Activated T-cell treated with anti-CD3 and anti-CD28 coated beads for 24 hours (primary cell): ENCODE measurements around the gene CD7.
A peak's percentile ranks its signal among the peaks of the same experiment; 100 is the strongest.

Experiments
- DNase-seq: peaks from one replicate; pipeline ENCODE4 v3.0.0-alpha.2; 2020; ENCODE audit warnings: low read depth

The CD7 gene

GRCh38 chr17:82298538-82299421 is 18.6 kb downstream of the CD7 start:
- DNase-seq, result no peak

GRCh38 chr17:82297714-82298537 is 19.5 kb downstream of the CD7 start:
- DNase-seq, result peak; percentile 88

GRCh38 chr17:82297280-82297713 is 20.1 kb downstream of the CD7 start:
- DNase-seq, result peak; percentile 82

GRCh38 chr17:82296511-82297279 is 20.7 kb downstream of the CD7 start:
- no peak for DNase-seq

GRCh38 chr17:82295472-82295814 is 22.0 kb downstream of the CD7 start:
- DNase-seq, result no peak

GRCh38 chr17:82294064-82294773 is 23.2 kb downstream of the CD7 start:
- DNase-seq, result no peak

GRCh38 chr17:82292251-82293154 is 24.9 kb downstream of the CD7 start:
- DNase-seq, result peak; percentile 90

- DNase-seq, result no peak
Measured at GRCh38 chr17:82291582-82292250, 25.7 kb downstream of the CD7 start.

- no peak for DNase-seq
Measured at GRCh38 chr17:82287868-82288801, 29.3 kb downstream of the CD7 start.

- DNase-seq, result no peak
Measured at GRCh38 chr17:82287013-82287867, 30.2 kb downstream of the CD7 start.

- no peak for DNase-seq
Measured at GRCh38 chr17:82285141-82285540, 32.3 kb downstream of the CD7 start.

GRCh38 chr17:82283208-82283749 is 34.1 kb downstream of the CD7 start:
- peak; percentile 51 for DNase-seq

GRCh38 chr17:82282239-82283207 is 34.9 kb downstream of the CD7 start:
- no peak for DNase-seq

GRCh38 chr17:82281502-82282238 is 35.7 kb downstream of the CD7 start:
- DNase-seq, result no peak

- DNase-seq, result no peak
Measured at GRCh38 chr17:82281076-82281475, 36.3 kb downstream of the CD7 start.

GRCh38 chr17:82280537-82280936 is 36.9 kb downstream of the CD7 start:
- no peak for DNase-seq
